Cardiac fibroblast (primary cell): ENCODE measurements around the gene FARS2.

Experiments used
- DNase-seq, 2 donors: peaks; one replicate each; pipeline versions ENCODE4 v3.0.0 to v3.0.0-alpha.2; 2010; ENCODE audit warnings: low read depth in 2 of 2
- H3K4me3 ChIP-seq, 2 donors: replicated peaks in 1 of 2; 1 replicate in 1 of 2; 2 replicates in 1 of 2; pipeline ENCODE4 v1.5.1; 2011; ENCODE audit warnings: low read depth in 2 of 2, low read length in 2 of 2, mild to moderate bottlenecking in 2 of 2, moderate library complexity in 1 of 2
- TF ChIP-seq, protein P1 (sequence below): IDR thresholded peaks from one replicate; pipeline ENCODE4 v1.5.1; 2011; ENCODE audit warnings: low read depth, mild to moderate bottlenecking, low read length, inconsistent platforms

The FARS2 gene

DNA sequence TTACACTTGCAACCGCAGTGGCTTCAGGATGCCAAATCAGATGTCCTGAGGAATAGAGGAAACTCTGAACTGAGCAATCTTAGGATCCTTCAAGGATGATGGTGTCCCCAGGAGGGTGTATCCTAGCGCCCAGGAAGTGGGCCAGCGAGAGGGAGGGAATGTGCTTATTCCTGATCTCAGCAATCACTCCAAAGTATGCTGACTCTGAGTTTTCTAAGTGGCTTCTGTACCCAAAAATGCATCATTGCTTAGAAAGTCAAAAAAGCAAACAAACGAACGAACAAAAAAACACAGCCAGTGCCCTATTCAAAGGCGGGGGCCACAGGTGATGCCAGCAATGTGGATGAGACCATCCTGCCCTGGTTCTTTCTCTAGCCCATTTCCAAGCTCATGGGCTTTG lies 514.8 kb downstream of the FARS2 start:
- no peak for DNase-seq
- no peak overlapping the region for H3K4me3 ChIP-seq
- TF ChIP-seq, protein P1, sequence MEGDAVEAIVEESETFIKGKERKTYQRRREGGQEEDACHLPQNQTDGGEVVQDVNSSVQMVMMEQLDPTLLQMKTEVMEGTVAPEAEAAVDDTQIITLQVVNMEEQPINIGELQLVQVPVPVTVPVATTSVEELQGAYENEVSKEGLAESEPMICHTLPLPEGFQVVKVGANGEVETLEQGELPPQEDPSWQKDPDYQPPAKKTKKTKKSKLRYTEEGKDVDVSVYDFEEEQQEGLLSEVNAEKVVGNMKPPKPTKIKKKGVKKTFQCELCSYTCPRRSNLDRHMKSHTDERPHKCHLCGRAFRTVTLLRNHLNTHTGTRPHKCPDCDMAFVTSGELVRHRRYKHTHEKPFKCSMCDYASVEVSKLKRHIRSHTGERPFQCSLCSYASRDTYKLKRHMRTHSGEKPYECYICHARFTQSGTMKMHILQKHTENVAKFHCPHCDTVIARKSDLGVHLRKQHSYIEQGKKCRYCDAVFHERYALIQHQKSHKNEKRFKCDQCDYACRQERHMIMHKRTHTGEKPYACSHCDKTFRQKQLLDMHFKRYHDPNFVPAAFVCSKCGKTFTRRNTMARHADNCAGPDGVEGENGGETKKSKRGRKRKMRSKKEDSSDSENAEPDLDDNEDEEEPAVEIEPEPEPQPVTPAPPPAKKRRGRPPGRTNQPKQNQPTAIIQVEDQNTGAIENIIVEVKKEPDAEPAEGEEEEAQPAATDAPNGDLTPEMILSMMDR = no peak

DNA sequence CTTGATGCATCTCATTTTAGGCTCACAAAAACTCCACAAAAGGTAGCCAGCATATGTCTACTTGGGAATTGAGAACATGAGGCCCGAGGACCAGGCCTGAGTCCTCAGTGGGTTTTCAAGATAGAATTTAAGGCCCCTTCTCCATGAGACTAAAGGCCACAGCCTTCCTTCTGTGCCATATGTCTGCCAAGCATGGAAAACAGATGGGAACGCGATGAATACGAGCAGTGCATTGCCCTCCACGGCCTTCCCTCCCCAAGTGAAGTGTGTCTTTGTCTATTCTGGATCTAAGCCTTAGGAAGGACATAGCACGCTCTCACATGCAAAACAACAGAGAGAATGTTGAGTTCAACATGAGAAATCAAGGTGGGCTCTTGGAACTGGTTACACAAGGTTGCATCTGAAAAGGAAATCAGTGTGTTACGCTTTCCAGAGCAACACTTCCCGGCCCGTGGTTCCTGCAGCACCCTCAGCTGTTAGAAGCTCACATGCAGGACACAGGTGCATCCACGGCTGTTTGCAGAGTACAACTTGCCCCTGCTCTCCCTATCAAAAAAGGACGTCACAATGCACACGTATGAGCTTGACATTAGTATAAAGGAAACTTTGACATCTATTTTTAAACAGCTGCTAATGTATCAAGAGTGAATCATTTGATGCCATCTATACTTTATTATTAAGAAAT lies 515.5 kb downstream of the FARS2 start:
- no peak for DNase-seq
- no peak overlapping the region for H3K4me3 ChIP-seq
- TF ChIP-seq, protein P1 = no peak

DNA sequence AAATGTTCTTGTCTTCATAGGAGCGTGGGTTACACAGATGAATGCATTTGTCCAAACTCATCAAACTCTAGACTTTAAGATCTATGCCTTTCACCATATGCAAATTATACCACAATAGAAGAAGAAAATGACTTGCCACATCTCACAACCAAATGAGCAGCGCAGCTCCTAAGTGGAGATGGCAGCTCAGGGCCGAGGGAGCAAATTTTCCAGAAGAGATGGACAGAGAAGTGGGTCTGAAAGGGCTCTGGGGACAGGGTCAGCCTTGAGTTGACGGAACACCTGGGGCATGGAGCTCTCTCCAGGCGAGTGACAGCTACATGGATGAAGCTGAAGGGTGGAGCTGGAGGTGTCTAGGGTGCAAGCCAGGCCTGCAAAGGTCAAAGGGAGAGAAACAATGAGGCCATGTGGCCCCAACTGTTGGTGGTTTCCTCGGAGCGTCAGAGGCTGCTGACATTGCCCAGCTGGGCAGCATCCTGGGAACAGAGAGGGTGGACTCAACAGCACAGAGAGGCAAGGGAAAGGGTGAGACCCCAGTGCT lies 517.1 kb downstream of the FARS2 start:
- H3K4me3 ChIP-seq = no peak overlapping the region
- TF ChIP-seq, protein P1 = no peak
- DNase-seq = no peak

DNA sequence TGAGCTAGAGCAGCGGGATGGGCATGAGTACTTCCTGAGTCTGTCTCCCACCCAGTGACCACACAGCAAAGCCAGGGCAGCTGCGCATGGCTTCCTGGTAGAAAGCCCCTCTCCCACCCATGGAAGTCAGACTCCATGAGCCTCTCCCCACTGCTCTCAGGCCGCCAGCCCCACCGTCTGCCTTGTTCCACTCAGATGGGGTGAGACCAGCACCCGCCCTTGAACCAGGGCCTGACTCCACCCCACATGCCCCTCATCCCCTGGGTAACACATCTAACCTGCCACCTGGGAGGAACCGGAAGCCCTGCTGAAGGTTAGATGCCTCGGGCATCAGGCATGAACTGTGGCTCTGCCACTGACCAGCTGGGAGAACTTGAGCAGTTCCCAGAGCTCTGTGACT lies 517.6 kb downstream of the FARS2 start:
- no peak for DNase-seq
- TF ChIP-seq, protein P1 = no peak
- no peak overlapping the region for H3K4me3 ChIP-seq

DNA sequence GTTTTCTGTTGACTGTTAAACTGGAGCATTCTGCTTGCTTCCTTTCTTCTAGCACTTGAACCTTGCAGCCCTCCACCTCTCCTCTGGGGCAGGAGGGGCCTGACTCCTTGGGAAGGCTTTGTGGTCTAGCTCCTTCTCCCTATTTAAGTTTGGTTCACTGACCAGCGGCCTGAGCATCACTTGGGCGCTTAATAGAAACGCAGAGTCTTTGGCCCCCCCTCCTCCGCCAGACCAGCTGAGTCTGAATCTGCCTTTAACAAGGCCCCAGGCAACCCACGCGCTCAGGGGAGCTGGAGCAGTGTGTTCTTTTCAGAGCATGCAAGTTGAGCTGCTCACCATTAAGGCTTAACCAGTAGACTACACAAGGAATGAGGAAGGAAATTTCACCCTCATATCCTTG lies 519.7 kb downstream of the FARS2 start:
- TF ChIP-seq, protein P1 = no peak
- no peak overlapping the region for H3K4me3 ChIP-seq
- DNase-seq = no peak

DNA sequence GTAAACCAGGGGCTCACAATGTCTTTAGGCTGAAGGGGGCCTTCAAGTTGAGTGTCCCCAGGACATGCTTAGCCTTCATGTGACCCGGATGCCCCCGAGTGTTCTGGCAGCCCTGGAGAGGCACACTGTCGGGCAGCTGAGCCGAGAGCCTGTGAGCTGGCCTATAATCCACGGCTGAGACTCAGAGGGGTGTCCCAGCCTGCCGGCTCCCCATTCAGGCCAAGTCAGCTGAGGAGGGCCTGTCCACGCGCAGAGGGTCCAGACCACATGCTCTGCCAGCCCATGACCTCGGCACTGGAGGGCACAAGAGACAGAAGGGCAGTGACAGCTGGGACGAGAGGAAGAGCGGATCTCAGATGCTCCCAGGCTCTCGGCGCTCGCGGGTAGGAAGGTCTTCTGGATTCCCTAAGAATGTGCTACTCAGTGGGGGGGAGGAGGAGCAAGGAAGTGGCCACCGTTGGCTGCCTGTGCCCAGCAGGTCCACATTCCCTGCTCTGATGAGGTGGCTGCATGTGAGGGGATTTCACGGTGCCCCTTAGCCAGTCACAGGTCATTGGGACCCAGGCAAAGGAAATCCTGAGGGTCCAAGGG lies 520.7 kb downstream of the FARS2 start:
- TF ChIP-seq, protein P1 = no peak
- H3K4me3 ChIP-seq = no peak overlapping the region
- DNase-seq = no peak
